HUES6 (cell line): ENCODE results near the gene BUB1B.

Source experiments
- H3K27ac ChIP-seq: 2 replicates; pipeline ENCODE4 v1.7.0; 2013; ENCODE audit warnings: low read depth, mild to moderate bottlenecking, low read length, inconsistent platforms
- H3K27me3 ChIP-seq: 2 replicates; pipeline ENCODE4 v1.6.1; 2013; ENCODE audit warnings: low read length; ENCODE audit not compliant: control insufficient read depth, insufficient read depth
- H3K36me3 ChIP-seq: 2 replicates; pipeline ENCODE4 v1.6.1; 2013; ENCODE audit warnings: low read length; ENCODE audit not compliant: control insufficient read depth, insufficient read depth
- H3K4me1 ChIP-seq: 2 replicates; pipeline ENCODE4 v1.6.1; 2013; ENCODE audit warnings: low read length; ENCODE audit not compliant: control insufficient read depth, insufficient read depth
- H3K4me3 ChIP-seq: 2 replicates; pipeline ENCODE4 v1.5.1; 2013; ENCODE audit warnings: low read depth, low read length
- H3K9ac ChIP-seq: one replicate; pipeline ENCODE4 v1.6.1; 2013; ENCODE audit warnings: mild to moderate bottlenecking, low read length
- H3K9me3 ChIP-seq: 2 replicates; pipeline ENCODE4 v1.6.1; 2013; ENCODE audit warnings: low read depth, low read length; ENCODE audit not compliant: control insufficient read depth, insufficient read depth

BUB1B gene

GRCh38 chr15:40259021-40259420 is 98.2 kb downstream of the BUB1B start:
- H3K9ac ChIP-seq: peak overlapping the region; percentile 24

GRCh38 chr15:40263024-40263754 is 102.3 kb downstream of the BUB1B start:
- no peak overlapping the region for H3K4me3 ChIP-seq
- no peaks in the 10 kb centered on the region for H3K27me3 ChIP-seq
- H3K9ac ChIP-seq: no peak overlapping the region
- no peaks in the 10 kb centered on the region for H3K9me3 ChIP-seq
- peaks cover 37% of the 10 kb centered on the region for H3K4me1 ChIP-seq
- no peaks in the 10 kb centered on the region for H3K36me3 ChIP-seq
- no peak overlapping the region for H3K27ac ChIP-seq

More at GRCh38 chr15:40259021-40259420, 98.2 kb downstream of the BUB1B start:
- no peak overlapping the region for H3K27ac ChIP-seq
- H3K4me3 ChIP-seq: no peak overlapping the region
- H3K4me1 ChIP-seq: peaks cover 25% of the 10 kb centered on the region
- H3K9me3 ChIP-seq: no peaks in the 10 kb centered on the region
- H3K36me3 ChIP-seq: no peaks in the 10 kb centered on the region
- peaks cover 9% of the 10 kb centered on the region for H3K27me3 ChIP-seq

- Histone ChIP-seq H3K27me3 (no peaks in the 10 kb centered on the region), H3K36me3 (no peaks in the 10 kb centered on the region), H3K4me3 (no peak overlapping the region), H3K4me1 (peaks cover 31% of the 10 kb centered on the region), H3K27ac (no peak overlapping the region), H3K9me3 (no peaks in the 10 kb centered on the region), H3K9ac (no peak overlapping the region)
These were observed 103.7 kb downstream of the BUB1B start for GRCh38 chr15:40264321-40265153.

- H3K9ac ChIP-seq: no peak overlapping the region
- H3K27ac ChIP-seq: no peak overlapping the region
- no peak overlapping the region for H3K4me3 ChIP-seq
These were observed 104.5 kb downstream of the BUB1B start for GRCh38 chr15:40265355-40265754.

GRCh38 chr15:40265875-40266274 is 105.0 kb downstream of the BUB1B start:
- H3K4me3 ChIP-seq: no peak overlapping the region

More at GRCh38 chr15:40265355-40265754, 104.5 kb downstream of the BUB1B start:
- Histone ChIP-seq H3K4me1 (peaks cover 31% of the 10 kb centered on the region), H3K9me3 (no peaks in the 10 kb centered on the region), H3K36me3 (no peaks in the 10 kb centered on the region), H3K27me3 (no peaks in the 10 kb centered on the region)

GRCh38 chr15:40266828-40267304 is 106.0 kb downstream of the BUB1B start:
- peaks cover 31% of the 10 kb centered on the region for H3K4me1 ChIP-seq
- no peak overlapping the region for H3K4me3 ChIP-seq
- no peak overlapping the region for H3K27ac ChIP-seq
- H3K9ac ChIP-seq: no peak overlapping the region
- no peaks in the 10 kb centered on the region for H3K36me3 ChIP-seq
- H3K27me3 ChIP-seq: no peaks in the 10 kb centered on the region
- H3K9me3 ChIP-seq: no peaks in the 10 kb centered on the region

More at GRCh38 chr15:40265875-40266274, 105.0 kb downstream of the BUB1B start:
- H3K36me3 ChIP-seq: no peaks in the 10 kb centered on the region
- no peak overlapping the region for H3K9ac ChIP-seq
- H3K27me3 ChIP-seq: no peaks in the 10 kb centered on the region
- H3K4me1 ChIP-seq: peaks cover 31% of the 10 kb centered on the region
- H3K27ac ChIP-seq: no peak overlapping the region
- no peaks in the 10 kb centered on the region for H3K9me3 ChIP-seq

- Histone ChIP-seq H3K27me3 (no peaks in the 10 kb centered on the region), H3K9ac (no peak overlapping the region), H3K9me3 (no peaks in the 10 kb centered on the region), H3K36me3 (no peaks in the 10 kb centered on the region), H3K27ac (no peak overlapping the region), H3K4me1 (peaks cover 31% of the 10 kb centered on the region), H3K4me3 (no peak overlapping the region)
These were observed 106.8 kb downstream of the BUB1B start for GRCh38 chr15:40267670-40268069.

- Histone ChIP-seq H3K36me3 (no peaks in the 10 kb centered on the region), H3K4me3 (no peak overlapping the region), H3K4me1 (peaks cover 28% of the 10 kb centered on the region), H3K9ac (no peak overlapping the region), H3K27ac (no peak overlapping the region), H3K27me3 (no peaks in the 10 kb centered on the region), H3K9me3 (no peaks in the 10 kb centered on the region)
These were observed 108.7 kb downstream of the BUB1B start for GRCh38 chr15:40269604-40270003.

- Histone ChIP-seq H3K27ac (no peak overlapping the region), H3K9me3 (no peaks in the 10 kb centered on the region), H3K9ac (no peak overlapping the region), H3K27me3 (no peaks in the 10 kb centered on the region), H3K36me3 (no peaks in the 10 kb centered on the region), H3K4me1 (peaks cover 22% of the 10 kb centered on the region), H3K4me3 (no peak overlapping the region)
These were observed 109.6 kb downstream of the BUB1B start for GRCh38 chr15:40270246-40270995.
